Stimulated activated CD4-positive, alpha-beta T cell treated with anti-CD3 and anti-CD28 coated beads, Interleukin-15, amount 100 ng/mL, for 48 hours (primary cell): ENCODE measurements around the gene SELENOT.
"Not testable (repeated sequence)": the region's sequence is repeated elsewhere in the genome, so short reads cannot be mapped to it uniquely, and the experiment has no call there.

ENCODE experiments used
- DNase-seq, 2 donors: peaks; one replicate each; pipeline ENCODE4 v3.0.0-alpha.2; 2020; ENCODE audit warnings: low read depth in 2 of 2

Gene SELENOT

DNA sequence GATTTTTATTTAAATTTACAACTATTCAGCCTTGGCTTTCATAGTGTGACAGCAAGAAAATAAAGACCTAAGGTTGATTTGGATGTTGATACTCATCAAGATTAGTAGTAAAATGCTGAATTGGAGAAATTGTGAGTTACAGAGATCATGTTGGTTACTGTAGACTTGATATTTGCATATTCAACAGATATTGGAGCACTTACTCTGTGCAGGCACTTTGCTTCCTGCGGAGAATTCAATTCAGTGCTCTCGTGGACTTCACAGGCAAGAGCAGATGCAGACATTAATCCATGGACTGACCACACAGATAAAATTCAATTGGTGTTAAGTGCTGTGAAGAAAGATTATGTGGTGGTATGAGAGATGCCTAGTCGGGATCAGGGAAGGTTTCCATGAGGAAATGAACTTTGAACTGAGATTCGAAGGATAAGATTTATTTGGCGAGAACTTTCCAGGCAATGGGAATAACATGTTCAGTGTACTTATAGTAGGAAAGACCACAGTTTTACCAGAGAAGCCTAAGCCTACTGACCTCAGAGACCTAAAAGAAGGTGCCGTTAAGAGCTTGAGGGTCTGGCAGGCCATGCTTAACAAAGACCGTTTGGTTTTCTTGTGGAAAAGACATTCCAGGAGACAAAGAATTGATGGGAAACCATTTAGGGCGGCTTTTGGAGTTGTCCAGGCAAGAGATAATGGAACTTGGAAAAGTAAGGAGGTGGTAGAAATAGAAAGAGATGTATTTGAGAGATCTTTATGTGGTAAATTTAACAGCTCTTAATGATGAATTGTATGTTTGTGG, 4.3 kb downstream of the SELENOT start:
- no peak for DNase-seq

DNA sequence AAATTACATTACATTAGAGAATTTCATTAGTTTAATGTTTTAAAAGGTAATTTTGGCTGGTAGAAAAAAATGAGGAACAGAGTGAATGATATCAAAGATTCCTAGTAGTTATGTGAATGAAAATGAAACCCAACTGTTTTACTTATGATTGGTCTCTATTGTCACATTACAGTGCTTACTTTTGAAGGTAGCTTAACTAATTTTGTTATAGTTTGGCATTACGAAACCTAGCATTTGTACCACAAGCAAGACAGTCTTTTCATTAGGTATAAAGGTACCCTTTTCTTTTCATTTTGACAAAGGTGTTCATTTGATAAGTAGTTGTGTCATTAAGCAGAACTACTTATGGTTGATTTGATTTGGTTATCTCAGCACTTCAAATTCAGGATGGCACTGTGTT, 6.9 kb downstream of the SELENOT start:
- no peak for DNase-seq

DNA sequence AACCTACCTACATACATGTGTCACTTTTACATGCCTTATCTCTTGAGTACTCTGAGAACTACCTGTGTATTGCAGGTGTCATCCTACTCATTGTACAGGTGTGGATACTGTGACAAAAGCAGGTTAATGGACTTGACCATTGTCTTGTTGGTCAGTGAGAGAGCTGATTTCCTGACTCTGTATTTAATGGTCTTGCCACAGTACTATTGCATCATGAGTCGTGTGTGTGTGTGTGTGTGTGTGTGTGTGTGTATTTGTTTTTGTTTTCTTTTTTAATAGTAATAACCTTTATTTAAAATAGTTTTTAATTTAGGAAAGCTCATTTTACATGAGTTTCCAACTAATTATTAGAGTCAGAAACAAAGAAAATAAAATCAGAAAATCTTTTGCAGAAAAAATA, 7.7 kb downstream of the SELENOT start:
- no peak for DNase-seq

DNA sequence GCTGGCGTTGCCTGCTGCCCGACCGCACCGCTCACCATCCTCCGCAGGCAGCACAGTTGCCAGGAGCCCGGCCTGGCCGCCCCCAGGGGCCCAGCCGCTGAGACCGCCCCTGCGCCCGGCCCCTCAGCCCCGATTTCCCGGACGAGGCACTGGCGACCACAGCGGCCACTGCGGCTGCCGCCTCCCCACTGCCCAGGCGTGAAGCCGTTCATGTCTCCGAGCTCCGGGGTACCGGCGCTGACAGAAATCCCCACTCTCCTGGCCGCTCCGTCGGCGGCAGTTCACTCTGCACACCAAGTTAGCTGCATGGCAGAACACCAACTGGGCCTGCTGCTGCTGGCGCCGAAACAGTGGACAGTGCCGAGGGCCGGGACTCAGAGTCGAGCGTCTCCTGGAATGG, 8.5 kb downstream of the SELENOT start:
- no peak for DNase-seq

DNA sequence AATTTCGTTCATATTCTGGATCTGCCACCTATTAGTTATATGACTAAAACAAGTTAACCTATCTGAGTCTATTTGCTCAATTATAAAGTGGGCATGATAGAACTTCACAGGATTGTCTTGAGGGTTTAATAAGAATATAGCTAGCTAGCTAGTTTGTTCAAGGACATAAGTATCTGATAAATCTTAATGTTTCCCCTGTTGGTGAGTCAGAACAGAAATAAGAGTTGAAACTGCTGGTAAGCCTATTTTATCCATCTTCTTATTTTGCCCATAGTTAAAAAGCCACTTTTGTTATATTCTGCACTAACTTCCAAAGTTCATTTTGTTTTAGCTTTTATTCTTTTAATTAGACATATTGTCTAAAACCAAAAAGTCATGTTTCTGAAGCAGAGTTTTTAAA, 9.4 kb downstream of the SELENOT start:
- DNase-seq: no peak

DNA sequence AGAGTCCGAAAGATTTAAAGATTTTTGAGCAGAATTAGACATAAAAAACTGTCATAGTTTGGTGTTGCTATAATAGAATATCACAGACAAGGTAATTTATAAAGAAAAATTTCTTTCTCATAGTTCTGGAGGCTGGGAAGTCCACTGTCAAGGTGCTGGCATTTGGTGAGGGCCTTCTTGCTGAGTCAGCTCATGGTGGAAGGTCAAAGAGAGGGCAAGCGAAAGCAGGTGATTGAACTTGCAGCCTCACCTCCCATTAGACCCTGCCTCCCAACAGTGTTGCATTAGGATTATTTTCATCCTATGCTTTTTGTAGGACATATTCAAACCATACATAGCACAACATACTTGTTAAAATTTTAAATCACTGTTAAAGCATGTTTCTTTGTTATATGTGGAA, 9.9 kb downstream of the SELENOT start:
- DNase-seq: no peak

DNA sequence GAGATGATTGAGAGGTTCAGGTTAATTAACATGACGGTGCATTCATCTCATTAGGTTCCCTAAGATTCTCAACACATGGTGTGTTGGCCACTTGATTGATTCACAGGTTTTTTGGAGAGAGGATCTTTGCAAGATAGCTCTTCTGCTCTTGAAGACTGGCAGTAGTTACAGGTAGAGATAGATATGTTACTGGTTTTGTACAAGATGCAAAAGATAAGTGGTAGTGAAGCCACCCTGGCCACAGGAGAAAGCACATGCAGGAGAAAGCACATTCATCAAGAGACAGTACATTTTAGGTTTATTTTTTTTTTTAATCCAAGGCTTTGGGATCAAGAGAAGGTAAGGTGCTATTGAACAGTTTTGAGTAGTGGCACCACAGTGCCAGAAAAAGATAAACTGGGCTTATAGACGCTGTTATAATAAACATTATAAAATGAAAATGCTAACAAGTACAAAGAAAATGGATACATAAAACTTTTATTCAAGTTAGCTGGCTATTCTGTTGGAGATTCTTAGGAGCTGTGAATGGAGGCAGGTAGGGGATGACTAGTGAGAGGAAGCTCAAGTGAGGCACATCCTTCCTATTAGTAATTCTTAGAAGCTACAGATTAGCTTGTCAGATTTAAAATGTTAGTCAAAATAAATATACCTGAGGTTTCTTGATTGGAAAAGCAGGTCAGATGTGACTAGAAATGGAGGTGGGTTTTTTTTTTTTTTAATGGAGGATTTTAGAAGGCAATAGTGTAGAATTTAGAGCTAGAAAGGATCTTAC, 10.8 kb downstream of the SELENOT start:
- DNase-seq: no peak

DNA sequence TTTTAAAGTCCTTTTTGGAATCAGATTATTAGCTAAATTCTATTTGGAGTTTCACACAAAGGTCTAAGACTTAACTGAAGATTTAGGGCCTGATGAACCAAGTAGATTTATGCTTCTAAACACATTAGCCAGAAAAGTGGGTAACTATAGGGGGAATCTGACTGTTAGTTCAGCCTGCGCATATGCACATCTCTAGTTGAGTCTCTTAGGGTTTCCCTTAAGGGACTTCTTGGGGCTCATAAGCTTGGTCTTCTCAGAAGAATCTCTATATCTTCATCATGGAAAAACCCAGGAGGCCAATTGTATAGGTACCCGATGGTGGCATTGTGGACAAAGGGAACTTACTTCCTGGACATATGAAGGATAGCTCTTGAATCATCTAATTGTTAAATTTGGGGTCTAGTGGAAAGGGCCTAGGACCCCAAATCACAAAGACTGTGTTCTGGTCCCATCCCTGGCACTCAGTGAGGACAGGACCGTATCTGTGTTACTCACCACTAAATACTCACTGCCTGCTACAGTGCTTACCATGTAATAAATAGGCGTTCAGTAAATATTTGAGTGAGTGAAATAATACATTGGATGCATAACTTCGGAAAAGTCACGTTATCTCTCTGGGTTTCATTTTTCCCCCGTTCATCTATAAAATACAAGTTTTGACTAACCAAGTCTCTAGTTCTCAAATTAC, 17.0 kb downstream of the SELENOT start:
- no peak for DNase-seq

DNA sequence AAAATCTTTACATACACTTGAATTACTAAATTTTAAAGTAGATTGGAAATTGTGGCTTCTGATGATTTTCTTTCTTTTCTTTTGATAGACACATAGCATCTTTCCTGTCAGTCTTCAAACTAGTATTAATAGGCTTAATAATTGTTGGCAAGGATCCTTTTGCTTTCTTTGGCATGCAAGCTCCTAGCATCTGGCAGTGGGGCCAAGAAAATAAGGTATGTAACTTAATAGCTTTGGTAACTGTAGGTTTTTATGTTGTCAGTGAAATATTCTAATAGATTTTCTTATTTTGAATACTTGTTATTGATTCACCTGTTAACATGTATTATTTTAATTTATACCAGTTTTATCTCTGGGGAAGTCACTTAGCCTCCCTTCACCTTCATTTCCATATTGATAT, 19.8 kb downstream of the SELENOT start:
- DNase-seq: not testable (repeated sequence)

DNA sequence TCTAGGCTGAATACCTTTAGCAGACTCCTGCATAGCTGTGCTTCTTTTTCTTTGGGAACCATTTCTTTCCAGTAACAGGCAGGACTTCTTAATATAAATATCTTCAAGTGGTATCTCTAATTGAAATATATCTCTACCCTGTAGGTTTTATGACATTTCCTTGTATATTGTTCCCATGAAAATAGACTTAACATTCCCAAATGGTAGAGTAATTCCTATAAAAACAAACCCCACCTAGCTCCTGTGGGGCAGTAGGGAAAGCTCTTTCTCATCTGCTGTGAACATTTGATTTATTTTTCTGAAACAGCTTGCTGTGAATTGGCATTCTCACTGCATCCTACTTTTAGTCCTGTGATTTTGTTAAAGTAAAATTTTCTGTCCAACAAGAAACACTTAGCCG, 20.8 kb downstream of the SELENOT start:
- no peak for DNase-seq

DNA sequence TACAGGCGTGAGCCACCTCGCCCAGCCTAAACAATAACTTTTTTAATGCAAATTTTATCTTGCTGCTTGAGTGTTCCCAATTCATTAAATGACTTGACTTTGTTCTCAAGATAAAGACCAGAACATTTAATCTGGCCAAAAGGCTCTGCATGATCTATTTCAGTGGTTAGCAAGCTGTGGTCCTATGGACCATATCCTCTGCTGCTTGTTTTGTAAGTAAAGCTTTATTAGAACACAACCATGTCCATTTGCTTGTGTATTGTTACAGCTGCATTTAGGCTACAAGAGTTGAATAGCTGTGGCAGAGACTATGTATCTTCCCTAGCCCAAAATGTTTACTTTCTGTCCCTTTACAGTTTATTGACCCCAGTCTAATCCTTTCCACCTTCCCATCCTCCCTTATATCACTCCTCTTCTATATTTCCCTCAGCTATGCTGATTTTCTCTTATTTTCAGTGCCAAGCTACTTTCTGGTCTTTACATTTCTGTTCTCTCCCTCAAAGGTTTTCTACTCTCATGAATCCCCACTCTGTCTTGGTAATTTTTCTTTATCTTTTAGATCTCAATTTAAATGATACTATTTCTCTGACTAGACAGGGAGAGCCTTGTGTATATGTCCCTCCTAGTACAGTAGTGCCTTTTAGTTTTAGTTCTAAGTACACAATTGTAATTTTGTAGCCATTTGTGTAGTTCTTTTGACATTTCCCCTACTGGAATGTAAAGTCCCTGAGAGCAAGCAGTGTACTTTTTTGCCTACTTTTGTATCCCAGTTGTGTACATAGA, 23.2 kb downstream of the SELENOT start:
- DNase-seq: no peak

DNA sequence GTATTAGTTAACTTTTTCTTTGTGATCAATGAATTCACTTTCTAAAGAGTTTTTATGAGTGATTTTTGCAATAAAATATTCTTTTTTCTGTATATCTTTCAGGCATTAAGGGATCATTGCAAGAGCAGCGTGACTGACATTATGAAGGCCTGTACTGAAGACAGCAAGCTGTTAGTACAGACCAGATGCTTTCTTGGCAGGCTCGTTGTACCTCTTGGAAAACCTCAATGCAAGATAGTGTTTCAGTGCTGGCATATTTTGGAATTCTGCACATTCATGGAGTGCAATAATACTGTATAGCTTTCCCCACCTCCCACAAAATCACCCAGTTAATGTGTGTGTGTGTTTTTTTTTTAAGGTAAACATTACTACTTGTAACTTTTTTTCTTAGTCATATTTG, 24.4 kb downstream of the SELENOT start:
- DNase-seq: no peak

DNA sequence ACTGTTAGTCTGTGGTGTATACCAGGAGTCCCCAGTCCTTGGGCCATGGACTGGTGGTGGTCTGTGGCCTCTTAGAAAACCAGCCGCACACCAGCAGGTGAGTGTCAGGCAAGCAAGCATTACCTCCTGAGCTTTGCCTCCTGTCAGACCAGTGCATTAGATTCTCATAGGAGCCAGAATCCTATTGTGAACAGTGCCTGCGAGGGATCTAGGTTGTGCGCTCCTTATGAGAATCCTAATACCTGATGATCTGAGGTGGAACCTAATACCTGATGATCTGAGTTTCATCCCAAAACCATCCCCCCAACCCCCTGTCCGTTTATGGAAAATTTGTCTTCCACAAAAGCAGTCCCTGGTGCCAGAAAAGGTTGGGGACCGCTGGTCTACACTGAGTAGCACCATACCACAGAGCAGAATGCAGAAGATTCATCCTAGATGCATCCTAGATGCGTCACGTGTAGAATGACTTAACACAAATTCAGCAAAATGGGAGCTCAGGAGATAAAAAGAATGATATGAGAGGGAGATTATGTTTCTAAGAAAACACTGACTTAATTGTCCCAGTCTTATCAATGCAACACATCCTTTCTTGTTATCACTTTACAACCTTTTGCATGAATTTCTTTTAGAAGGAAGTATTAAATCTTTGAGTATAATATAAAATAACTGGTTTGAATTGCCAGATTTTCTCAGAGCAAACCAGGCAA, 28.5 kb downstream of the SELENOT start:
- DNase-seq: no peak

DNA sequence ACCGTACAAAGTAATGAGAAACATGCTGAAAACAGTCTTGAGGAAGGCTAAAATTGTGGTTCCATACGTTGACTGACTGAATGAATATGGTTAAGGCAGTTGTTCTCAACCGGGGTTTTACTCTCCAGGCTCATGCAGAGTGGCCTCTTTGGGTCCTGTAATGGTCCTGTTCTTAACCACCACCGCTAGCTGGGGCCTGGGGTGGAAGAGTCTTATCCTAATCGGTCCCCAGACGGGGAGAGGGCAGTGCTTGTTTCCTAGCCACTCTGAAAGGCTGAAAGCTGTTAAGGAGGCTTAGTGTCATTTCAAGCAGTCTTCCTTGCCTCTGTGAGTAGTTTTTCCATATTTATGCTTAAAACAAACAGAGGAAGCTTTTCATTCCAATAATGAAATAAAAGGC, 32.0 kb downstream of the SELENOT start:
- DNase-seq: no peak

DNA sequence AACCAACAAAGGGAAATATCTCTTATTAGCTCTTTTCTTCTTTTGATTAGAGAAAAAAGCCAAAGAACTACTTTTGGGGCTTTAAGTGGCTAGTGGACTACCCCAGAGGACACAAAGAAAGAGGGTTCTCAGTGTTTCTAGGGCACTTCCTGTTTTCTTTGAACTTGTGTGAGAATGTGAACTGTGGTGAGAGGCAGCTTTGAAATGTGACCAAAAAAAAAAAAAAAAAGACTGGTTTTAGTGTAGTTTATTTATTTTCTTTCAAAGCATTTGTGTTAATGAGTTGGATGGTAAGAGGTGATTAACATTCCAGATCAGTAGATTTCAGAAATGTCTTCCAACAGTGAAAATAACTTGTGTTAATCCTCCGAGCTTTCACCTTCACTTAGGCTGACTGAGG, 32.4 kb downstream of the SELENOT start:
- DNase-seq: no peak

DNA sequence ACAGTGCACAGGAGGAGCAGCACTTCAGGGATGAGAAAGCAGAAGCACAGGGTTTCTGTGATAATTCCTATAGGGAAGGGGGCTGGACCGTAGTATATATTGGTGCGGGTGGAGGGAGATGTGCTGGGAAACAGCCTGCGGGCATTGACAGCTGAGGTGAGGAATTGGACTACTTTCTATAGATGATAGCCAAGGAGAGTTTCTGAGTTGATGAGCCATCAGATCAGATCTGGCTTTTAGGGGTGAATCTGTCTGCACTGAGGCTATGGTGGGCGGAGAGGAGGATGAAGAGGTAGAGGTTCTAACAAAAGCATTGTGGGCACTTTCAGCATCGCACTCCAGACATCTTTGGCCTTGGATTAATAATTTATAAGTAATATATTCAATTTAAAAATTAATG, 33.1 kb downstream of the SELENOT start:
- no peak for DNase-seq

DNA sequence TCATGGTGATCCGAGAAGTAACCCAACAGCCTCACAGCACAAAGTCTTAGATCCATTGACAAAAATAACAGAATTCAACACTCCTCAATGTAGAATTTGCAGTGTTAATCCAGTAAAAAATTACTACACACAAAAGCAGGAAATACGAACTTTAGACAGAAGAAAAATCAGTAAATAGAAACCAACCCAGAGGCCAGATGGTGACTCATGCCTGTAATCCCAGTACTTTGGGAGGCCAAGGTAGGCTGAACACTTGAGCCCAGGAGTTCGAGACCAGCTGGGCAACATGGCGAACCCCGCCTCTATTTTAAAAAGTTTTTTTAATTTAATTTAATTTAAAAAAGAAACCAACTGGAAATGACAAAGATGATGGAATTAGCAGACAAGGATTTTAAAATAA, 36.1 kb downstream of the SELENOT start:
- no peak for DNase-seq

DNA sequence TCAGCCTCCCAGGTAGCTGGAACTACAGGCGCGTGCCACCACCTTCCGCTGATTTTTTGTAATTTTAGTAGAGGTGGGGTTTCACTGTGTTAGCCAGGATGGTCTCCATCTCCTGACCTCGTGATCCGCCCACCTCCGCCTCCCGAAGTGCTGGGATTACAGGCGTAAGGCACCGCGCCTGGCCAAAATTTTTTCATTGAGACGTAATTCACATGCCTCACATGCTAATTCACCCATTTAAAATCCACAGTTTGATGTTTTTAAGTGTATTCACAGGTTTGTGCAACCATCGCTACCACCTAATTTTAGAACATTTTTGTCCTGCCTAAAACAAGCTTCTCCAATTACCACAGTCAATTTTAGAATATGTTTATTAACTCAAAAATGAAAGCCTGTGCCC, 37.1 kb downstream of the SELENOT start:
- no peak for DNase-seq

DNA sequence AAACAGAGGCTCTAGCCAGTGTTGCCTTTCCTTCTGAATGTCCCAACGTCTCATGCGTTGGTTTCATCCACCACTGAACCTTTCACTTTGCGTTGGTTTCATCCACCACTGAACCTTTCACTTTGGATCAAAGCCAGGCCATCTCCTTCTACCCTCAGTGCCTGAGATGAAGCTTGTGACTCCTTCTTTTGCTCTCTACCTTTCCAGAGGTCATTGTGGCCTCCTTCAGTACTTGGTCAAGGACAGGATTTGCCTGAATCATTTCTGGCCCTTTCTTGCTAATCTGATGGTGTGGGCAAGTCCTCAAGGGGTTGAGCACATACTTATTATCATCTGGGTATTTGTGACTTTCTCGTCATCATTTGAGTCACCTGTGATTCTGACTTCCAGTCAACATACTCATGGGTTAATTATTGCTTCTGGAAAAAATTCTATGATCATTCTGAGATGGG, 50.0 kb downstream of the SELENOT start:
- no peak for DNase-seq

DNA sequence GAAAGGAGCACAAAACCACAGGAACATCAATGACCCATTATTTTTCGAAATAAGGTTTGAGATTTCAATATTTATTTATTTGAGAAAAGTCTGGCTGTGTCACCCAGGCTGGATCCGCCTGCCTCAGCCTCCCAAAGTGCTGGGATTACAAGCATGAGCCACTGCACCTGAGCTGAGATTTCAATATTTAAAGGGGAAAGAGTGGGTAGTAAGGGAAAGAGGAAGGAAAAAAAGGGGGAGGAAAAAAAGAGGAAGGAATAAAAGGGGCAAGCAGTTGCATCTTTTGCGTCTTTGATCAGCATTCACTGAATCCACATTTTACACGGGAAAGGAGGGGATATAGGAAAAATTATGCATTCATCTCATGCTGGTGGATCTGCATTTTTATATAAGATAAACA, 53.2 kb downstream of the SELENOT start:
- no peak for DNase-seq
